Measurements from ENCODE around the gene KLHDC10.
A peak's percentile ranks its signal among the peaks of the same experiment; 100 is the strongest.
"Not testable (repeated sequence)": the region's sequence is repeated elsewhere in the genome, so short reads cannot be mapped to it uniquely, and the experiment has no call there.

The KLHDC10 gene

DNA sequence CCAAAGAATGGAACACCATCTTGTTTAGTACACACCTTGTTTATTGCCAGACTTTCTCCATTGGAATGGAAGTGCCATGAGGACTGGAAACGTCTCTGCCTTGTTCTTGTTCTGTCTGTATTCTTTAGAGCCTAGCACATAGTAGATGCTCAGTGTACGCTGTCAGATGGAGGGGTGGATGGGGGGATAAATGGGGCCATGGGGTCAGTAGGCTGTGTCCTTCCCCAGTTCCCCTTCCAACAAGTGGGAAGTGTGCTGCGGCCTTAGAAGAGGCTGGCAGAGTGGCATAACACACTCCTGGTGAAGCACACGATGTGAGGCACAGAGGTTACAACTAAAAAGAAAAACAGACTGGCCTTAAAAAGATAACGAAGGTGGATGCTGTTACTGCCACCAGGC lies 73.0 kb downstream of the KLHDC10 start:
- DNase-seq: no peak

DNA sequence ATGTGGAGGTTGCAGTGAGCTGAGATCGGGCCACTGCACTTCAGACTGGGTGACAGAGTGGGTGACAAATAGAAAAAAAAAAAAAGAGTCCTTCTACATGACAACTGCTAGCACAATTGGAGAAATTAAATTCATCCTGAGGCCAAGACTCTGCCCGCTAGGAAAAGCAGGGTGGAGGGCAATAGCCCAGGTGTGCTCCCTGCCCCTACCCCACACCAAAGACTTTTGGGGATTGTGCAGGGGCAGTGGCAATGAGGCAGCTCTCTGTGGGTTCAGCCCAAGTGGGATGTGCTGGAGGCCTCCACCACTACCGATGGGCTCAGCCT lies 73.6 kb downstream of the KLHDC10 start:
- no peak for DNase-seq

DNA sequence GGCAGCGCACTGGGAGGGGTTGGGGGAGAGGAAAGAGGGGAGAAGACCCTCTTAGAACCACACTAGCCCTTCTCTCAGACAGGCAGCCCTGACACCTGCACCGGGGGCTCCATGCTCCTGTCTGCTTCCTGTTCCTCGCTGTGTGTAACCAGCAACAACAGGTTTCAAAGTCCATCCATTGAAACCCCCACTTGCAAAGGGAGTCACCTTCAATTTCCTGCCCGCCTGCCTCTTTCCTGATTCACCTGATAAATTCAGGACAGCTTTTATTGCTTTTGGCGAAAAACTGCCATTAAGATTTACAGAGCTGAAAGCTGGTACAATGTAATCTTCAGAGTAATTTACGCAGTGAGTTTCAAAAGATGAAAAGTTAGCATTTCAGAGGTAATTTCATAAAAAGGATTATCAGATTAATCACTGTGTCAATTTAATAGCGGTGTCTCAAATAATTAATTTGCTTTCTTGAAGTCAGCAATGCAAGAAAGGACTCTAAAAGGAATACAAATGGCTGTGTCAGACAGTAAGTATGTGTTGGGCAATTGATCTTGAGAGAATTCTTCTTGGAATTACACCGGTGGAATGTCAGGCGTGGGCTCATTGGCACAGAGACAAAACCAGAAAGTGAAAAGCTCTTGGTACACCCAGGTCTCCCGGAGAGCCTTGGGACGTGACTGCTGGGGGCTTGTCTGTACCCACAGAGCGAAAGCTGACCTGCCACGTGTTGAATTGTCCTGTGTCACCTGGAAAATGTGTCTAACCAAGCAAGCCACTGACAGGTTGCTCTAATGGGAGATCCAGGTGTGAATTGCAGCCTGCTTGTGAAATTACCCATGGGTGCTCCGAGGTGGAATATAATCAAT lies 74.2 kb downstream of the KLHDC10 start:
- DNase-seq: no peak

DNA sequence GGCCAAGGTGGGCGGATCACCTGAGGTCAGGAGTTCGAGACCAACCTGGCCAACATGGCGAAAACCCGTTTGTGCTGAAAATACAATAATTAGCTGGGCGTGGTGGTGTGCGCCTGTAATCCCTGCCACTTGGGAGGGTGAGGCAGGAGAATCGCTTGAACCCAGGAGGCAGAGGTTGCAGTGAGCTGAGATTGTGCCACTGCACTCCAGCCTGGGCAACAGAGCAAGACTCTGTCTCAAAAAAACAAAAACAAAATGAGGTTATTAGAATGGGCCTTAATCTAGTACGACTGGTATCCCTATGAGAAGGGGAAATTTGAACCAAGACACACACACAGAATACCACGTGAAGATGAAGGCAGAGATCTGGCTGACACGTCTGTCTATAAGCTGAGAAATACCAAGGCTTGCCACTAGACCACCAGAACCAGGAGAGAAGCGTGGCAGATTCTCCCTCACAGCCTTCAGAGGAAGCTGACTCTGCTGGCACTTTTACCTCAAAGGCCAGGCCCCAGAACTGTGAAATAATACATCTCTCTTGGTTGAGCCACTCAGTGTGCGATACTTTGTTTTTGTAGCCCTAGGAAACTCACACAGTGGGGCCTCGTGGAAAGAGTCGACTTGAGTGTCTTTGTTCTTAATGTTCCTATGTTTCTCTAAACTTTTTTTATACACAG lies 75.2 kb downstream of the KLHDC10 start:
- no peak for DNase-seq

DNA sequence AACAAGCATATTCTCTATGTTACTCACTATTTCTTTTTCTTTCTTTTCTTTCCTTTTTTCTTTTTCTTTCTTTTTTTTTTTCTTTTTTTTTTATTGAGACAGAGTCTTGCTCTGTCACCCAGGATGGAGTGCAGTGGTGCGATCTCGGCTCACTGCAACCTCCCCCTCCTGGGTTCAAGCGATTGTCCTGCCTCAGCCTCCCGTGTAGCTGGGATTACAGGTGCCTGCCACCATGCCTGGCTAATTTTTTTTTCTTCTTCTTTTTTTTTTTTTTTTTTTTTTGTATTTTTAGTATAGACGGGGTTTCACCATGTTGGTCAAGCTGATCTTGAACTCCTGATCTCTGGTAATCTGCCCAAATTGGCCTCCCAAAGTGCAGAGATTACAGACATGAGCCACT lies 75.8 kb downstream of the KLHDC10 start:
- DNase-seq: not testable (repeated sequence)

DNA sequence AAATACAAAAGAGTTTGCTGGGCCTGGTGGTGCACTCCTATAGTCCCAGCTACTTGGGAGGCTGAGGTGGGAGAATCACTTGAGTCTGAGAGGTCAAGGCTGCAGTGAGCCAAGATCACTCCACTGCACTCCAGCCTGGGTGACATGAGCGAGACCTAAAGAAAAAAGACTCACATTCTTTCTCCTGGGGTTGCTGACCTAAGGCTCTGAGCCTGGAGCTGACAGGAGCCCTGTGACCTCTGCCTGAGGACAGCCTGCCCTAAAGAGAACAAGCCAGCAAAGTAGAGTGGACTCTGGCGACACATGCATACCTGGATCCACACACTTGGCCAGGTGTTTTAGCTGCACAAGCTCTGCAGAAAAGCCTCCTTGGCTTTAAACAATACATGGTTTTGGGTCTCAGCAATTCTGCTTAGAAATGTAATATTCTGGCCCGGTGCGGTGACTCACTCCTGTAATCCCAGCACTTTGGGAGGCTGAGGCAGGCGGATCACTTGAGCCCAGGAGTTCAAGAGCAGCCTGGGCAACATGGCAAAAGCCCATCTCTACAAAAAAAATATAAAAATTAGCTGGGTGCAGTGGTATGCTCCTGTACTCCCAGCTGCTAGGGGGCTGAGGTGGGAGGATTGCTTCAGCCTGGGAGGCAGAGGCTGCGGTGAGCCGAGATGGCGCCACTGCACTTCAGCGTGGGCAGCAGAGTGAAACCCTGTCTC lies 76.5 kb downstream of the KLHDC10 start:
- no peak for DNase-seq

DNA sequence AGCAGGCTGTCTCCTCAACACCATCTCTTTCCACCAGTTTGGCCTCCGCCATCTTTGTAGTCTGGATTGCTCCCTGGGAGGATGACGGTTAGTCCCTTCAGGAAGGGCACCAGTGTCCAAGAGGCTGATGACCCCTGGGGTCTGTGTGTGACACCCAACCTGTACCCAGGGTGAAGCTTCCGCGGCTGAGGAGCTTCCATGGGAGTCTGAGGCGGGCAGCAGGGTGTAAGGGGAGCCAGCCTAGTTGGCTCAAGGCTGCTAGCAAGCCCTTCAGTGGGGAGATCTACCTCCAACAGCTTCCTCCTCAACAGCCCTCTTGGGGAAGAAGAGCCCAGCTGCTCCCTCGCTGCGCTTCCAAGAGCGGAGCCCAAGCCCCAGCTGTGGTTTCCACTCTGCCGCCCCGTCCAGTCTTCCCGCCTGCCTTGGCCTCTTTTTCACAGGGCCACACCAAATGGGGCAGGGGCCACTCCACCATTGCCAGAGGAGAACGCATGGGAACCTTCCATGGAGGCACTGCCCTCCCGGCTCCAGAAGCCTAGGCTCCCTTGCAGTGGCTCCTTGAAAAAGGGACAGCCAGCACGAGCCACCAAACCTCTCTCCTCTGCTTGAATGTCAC lies 77.5 kb downstream of the KLHDC10 start:
- no peak for DNase-seq

DNA sequence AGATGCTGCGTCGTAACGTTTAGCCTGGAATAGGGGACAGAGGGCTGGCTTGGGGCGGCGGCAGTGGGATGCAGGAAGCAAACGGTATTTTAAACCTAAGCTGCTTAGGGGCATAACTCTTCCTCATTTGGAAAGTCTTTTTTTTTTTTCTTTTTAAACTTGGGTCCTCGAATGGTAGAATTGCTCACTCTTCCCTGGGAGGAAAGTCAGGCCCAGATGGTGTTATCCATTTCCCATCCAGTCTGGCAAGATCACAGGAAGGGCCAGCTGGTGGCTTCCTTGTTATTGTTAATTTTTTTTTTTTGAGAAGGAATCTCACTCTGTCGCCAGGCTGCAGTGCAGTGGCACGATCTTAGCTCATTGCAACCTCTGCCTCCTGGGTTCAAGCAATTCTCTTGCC lies 78.2 kb downstream of the KLHDC10 start:
- no peak for DNase-seq

DNA sequence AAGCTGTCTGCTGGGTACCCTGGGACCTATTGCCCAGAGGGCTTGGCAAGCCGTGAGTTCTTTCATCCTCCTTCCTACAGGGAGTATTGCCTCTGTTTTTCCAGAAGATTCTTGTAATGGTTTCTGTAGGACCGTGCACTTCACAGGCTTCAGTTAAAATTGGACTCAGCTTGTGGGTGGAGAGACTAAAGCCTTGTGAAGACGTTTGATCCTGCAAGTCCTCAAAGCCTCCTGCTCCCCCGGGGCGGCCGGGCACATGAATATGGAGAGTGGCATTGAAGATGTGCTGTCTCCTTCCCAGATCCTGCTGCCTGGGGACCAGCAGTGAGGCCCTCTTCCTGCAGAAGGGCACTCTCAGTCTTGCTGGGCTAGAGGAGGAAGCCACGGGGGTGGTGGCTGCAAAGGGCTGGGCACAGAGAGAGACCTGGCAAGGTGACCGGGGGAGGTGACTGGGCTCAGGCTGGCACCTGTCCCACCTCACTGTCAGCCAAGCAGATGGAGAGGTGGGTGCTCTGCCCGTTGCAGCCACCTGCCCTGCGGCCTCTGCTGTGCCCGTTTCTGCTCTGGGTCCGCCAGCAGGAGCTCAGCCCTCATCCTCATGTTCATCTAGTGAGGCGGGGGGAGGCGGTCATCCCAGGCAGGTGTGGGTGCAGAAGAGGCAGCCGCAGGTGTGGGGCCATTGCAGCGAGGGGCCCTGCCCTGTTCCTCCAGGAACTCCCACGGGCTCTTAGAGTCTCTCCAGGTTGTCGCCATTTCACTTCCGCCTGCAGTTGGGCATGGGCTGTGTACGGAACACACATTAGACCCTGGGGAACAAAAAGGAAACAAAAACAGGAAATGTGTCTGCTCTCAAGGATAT lies 79.2 kb downstream of the KLHDC10 start:
- no peak for DNase-seq

DNA sequence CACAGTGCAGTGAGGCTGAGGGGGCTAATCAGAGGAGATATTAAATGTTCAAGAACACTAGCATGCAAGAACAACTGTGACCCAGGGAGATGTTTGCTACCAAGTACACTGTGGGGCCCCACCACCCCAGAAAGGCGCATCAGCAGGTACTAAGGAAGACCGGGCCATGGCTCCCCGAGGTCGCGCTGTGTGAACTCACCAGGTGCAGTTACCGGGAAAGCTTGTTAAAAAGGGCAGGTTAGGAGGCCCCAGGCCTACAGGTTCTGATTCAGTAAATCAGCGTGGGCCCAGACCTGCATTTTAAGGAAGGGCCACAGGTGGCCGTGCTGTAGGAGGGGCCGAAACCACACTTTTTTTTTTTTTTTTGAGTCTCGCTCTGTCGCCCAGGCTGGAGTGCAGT lies 80.3 kb downstream of the KLHDC10 start:
- no peak for DNase-seq

DNA sequence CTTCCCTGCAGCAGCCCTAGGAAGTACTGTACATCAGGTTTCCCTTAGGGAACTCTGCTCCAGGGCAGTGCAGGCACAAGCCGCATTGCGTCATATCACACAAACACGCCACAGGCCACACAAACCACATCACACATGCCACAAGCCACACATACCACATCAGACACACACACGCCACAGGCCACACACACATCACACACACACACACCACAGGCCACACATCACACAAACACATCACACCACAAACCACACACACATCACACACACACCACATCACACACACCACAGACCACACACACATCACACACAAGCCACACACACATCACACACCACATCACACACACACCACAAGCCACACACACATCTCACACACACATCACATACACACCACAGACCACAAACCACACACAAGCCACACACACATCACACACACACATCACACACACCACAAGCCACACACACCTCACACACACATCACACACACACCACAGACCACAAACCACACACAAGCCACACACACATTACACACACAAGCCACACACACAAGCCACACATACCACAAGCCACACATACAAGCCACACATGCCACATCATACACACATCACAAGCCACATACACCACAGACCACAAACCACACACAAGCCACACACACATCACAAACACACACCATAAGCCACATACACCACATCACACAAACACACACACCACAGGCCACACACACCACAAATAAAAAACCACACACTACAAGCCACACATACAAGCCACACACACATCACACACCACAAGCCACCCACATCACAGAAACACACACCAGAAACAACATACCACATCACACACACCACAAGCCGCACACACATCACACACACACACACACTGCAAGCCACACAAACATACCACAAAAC lies 81.5 kb downstream of the KLHDC10 start:
- peak in 1 of 2 donors; percentile 29 for DNase-seq

DNA sequence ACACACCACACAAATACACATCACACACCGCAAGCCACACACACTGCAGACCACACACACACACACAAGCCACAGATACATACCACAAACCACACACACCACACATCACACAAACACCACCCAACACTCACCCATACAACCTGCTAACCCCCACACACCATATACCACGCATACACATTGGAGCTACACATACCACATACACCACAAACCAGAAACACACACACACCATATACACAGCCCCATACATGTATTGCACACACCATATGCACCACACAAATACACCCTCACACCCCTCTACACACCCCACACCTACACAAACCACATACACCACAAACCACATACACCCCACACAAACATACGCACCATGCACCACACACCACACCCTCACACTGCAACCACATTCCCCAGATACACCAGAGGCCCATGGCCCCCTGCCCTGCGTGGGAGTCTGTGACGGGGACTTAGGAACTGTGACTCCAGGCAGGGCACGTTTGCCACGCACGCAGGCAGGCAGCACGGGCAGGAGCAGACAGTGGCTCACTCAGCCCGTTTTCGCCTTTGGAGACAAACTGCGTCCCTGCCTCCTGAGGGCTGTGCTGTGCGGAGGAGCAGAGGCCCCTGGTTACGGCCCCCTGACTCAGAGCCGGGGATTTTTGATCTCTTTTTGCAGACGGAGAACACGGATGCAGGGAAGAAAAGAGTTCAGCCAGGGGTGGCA lies 82.3 kb downstream of the KLHDC10 start:
- no peak for DNase-seq

DNA sequence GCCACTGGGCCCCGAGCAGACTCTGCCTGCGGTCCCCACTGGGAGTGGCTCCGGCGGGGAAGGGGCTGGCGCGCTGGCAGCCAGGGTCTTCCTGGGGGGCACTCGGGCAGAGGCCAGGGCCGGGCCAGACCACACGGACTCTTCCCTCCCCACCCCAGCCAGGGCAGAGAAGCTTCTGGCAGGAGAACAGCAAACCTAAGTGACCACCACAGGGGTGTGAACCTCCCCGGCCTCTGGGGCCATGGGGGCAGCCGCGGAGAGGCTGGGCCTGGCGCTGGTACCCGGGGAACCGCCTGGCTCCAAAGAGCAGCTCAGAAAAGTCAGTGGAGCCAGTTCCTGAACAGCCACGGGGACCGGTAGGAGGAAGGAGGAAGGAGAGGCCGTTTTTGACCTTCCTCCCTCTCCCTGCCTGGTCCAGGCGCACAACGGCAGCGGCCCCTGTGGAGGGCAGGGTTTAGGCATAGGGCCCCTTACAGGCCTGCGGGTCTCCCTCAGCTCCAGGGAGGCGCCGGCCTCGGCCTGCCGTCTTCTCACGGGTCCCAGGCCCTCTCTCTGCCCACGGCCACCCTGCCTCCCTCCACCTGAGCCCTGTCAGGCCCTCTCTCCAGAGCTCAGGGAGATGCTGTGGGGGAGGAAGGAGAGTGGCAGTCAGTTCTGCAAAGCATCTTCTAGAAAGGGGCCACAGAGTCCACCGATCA lies 83.0 kb downstream of the KLHDC10 start:
- DNase-seq: no peak

DNA sequence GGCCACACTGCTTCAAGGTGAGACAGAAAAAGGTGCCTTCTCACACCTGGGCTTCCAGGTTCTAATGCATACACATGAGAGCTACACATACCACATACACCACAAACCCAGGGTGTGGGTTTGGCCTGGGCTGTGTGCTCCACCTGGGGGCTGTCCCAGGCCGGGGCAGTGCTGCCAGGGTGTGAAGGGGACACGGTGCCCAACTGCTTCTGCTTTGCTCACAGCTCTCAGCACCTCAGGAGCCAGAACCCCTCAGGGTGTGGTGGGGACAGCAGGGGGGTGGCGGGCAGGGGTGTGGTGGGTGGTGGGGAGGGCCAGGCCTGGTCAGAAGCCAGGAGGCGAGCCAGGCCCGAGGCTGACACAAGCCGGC lies 83.8 kb downstream of the KLHDC10 start:
- no peak for DNase-seq

DNA sequence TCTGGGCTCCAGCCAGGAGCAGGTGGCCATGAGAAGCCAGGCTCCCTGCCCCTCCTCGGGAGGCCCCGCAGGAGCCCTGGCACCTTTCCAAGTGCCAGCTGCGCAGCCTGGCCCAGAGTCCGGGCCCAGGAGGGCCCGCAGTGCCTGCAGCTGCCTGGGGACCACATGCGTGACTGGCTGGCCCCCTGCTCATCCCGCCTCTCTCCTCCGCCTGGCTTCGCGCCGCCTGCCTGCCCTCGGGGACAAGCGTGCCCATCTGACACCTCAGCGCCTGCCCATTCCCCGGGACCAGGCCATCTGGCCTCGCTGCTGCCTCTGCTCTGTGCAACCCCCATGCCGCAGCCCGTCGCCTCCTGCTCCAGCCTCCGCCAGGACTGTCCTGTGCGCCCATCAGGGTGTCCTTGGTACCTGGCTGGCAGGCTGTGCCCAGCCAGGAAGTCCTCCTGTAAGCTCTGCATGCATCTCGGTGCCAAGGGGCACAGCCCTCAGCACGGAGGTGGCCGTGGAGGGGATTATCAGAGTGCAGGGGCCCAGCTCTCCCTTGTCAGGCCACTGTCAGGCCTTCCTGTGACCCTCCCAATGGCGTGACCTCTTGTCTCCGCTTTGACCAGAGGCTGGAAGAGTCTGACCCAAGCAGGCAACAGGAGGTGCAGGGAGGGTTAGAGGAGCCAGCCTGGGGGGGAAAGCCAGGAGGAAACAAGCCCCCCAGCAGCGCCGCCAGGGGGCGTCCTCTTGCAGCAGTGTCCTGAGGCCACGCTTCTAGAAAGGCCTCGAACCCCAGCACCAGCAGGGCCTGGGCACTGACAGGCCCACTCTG lies 84.4 kb downstream of the KLHDC10 start:
- no peak for DNase-seq

DNA sequence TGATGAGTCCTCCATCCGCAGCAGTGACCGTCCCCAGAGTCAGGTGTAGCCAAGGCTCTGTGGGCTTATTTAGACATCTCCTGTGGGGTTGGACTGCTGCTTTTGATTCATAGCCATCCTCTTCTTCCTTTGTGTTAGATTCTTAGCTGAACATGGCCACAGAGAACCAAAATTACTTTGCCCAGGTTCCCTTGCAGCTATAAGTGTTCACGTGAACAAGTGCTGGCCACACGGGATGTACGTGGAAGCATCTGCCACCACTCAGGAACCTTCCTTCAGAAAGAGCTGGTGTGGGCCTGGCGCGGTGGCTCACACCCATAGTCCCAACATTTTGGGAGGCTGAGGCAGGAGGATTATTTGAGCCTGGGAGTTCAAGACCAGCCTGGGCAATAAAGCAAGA lies 85.8 kb downstream of the KLHDC10 start:
- no peak for DNase-seq

DNA sequence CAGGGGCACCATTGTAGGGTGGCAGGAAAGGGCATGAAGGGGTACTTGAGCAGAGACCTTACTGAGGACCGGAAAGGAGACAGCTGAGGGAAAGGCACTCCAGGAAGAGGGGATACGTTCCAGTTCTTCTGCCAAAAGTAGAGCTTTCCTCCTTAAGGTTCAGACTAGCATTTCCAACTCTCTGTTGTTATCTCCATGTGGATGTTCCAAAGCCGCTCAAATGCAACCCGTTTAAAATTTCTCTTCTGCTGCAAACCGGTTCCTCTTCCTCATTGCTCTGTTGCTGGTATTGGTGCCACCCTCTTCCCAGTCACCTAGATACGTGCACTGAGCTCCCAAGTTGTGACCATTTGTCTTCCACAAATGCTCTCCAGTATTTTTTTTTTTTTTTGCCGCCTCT lies 87.4 kb downstream of the KLHDC10 start:
- DNase-seq: no peak

DNA sequence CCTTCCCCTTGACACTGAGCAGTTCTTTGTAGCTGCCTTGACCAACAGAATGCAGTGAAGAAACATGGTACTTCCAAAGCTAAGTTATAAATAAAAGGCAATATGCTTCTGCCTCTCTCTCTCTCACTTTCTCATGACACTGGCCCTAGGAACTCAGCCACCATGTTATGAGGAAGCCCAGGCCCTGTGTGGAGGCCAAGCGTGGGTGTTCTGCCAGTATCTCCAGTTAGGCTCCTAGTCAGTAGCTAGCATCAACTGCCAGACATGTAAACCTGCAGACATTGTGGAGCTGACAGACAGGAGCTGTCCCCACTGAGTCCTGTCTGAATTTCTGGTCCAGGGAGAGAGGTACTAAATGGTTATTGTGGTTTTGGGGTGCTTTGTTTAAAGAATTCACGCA lies 89.7 kb downstream of the KLHDC10 start:
- DNase-seq: no peak

DNA sequence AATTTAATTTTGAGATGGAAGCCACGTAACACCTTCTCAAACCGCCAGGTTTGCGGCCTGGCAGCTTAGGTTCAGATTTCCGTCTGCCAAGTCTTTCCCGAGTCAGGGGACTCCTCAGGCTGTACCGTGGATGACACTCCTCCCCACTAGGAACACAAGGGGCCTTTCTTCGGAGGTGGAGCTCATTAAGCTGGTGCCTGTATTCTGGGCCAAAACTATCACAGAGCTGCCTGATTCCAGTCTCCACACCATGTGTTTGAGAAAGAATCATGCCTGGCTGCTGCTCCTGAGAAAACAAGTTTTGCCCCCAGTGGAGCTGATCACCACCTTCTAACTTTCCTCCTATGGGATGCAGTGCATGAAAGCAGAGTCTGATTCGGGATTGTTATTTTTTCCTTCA lies 90.1 kb downstream of the KLHDC10 start:
- DNase-seq: no peak
